NCI-H1694 (cell line): ENCODE data around the gene FASTKD2.

Experiments
- DNase-seq: peaks from one replicate; lab custom pipeline; 2025; lab: John Stamatoyannopoulos, UW

FASTKD2 gene

GRCh38 chr2:206765242-206766056, at the start of gene FASTKD2, which contains the start of gene MDH1B:
Gene FASTKD2, plus strand, starts transcription at chr2:206765606. Its CDS starts 1,088 bp downstream, at chr2:206766694.
Gene MDH1B, minus strand, starts transcription at chr2:206765328. Its CDS starts 57 bp downstream, at chr2:206765271.
- peak; percentile 75 for DNase-seq

GRCh38 chr2:206716623-206717022, 48.8 kb upstream of the FASTKD2 start:
- peak; percentile 87 for DNase-seq

DNA sequence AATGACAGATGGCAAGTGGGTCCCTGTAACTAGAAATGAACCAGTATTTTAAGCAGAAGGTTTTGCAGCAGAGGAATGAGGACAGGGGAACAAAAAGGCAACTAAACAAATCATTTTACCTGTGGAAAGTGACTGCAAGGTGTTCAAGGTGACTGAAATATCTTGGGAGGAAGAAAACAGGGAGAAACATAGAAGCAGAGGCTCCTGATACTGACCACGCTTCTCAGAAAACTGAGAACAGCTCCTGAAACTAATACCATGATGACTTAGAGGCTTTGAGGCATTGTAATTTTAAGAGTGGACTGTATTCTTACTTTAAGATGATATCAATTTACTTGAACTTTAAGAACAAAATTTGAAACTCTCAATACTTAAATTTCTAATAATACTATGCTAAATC, 47.1 kb upstream of the FASTKD2 start, which contains the start of gene DYTN:
Gene DYTN, minus strand, starts transcription at position 101 of the 400 bp plus-strand sequence. CDS start 117 bp downstream, outside the sequence.
- DNase-seq, result no peak

- DNase-seq, result no peak
Observed at GRCh38 chr2:206721256-206721920, 44.0 kb upstream of the FASTKD2 start.

DNA sequence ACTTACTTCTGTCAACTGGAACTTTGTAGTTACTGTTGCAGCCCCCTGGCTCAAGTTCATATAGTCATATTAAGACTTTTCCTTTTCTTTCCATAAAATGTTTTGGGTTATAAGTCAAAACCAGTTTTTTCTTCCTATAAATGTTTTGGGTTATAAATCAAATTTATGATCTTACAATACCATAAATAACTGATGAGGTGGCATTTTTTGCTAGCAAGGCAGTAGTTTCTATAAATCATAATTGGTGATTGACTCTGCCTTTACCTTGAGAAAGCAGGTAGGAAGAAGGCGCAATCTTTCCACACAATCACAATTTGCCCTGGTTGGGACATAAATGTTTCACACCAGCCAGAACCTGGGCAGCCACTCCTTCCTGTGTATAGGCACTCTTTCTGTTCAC, 42.1 kb upstream of the FASTKD2 start:
- no peak for DNase-seq

- no peak for DNase-seq
Observed at GRCh38 chr2:206727287-206727686, 38.1 kb upstream of the FASTKD2 start.

DNA sequence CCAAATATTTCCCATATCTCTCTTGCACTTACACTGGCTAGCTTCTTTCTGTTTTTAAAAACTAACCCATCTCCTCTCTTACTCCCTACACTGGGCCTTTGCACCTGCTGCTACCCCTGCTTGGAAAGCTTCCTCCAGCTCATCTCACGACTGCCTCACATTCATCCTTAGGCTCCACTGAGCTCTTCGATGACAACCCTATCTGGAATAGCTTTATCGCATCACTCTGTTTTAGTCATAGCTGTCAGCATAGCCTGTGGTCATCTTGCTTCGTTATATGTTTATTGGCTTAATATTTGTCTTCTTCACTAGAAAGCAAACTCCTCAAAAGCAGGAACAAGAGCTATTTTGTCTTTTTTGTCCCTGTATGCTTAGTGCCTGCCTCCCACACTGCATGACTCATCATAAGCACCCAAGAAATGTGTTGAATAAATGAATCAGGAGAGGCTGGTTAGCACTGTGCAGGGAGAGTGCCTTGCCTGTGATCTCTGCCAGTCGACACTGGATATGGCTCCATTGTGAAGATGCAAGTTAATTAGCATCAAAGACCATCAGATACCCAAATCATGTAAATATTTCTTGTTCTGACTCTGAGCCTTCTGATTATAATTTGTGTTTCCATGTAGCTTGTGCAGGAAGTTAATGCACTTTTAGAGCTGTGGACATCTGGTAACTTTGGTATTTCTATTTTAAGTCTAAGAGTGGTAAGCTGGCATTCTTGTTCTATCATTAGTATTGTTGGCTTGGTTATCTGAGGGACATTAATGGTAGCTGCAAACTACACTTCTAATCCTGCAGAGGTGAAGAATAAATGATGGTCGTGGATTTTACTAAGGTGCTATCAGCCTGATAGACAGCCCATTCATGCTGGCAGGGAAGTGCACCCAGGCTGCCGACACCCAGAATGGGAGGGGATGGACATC, 36.9 kb upstream of the FASTKD2 start:
- DNase-seq, result no peak

GRCh38 chr2:206733341-206733740, 32.1 kb upstream of the FASTKD2 start:
- DNase-seq, result no peak

DNA sequence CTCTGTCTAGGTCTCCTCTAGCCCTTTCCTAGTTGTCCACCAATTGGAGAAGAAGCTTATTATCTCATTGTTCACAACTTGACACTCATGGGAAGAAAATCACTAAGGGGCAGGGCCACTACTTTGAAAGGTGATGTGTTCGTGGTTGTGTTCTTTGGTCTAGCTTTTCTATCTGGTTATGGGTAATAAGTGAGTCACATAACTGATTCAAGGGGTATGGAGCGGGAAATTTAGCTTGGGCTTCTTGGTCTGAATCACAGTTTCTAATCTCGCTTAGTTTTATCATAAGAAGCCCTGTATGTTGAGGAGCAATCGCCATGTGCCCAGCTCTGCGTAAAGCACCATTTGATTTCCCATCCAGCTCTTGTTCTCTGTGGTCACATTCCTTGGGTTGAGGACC, 28.5 kb upstream of the FASTKD2 start:
- DNase-seq, result no peak

GRCh38 chr2:206739271-206739670, 26.1 kb upstream of the FASTKD2 start:
- no peak for DNase-seq

GRCh38 chr2:206740800-206741199, 24.6 kb upstream of the FASTKD2 start:
- DNase-seq, result no peak

- no peak for DNase-seq
Observed at GRCh38 chr2:206756816-206757215, 8.6 kb upstream of the FASTKD2 start.

DNA sequence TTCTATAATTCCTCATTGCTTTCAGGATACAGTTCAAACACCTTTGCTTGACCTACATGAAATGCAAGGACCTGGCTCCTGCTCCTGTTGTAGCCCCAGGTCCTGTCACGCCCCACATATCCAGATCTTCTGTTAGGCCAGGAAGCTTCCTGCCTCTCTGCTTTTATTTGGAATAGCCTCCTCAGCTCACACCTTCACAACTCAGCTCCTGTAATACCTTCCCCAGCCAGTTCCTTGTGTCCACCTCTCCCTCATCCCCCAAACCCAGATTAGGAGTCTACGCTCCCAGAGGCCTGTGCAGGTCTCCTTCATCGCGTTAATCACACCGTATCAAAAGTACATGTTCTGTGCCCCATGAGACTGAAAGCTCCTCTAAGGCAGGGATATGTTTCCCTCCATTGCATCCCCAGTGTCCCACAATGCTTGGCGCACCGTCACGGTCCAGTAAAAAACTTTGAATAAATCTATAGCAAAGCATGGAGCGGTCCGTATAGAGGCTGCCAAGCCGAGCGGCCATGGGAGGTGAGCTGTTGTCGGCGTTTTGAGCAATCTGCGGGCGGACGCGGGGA, 649 bp upstream of the FASTKD2 start:
- no peak for DNase-seq

DNA sequence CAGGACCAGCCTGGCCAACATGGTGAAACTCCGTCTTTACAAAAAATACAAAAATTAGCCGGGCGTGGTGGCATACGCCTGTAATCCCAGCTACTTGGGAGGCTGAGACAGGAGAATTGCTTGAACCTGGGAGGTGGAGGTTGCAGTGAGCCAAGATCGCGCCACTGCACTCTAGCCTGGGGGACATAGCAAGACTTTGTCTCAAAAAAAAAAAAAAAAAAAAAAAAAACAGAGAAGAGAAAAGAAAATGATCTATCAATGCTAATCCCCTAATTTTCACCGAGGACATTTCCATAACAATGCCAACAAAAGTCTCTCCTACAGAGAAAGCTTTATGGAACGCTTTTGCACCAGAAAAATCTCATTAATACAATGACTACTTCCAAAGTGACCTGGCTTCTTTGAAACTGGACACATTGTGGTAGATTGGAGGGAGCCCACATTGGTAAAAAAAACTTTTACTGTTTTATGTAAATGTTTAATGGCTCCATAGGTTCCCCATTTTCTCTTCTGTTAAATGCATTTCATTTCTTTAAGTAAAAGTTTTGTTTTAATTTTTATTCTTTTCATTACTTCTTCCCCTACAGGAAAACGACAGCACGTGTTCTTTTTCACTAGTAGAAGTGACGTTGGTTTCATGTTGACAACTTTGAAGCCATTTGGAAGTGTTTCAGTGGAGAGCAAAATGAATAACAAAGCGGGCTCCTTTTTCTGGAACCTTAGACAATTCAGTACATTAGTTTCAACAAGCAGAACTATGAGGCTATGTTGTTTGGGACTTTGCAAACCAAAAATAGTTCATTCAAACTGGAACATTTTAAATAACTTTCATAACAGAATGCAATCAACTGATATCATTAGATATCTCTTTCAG, 888 bp downstream of the FASTKD2 start:
- no peak for DNase-seq

DNA sequence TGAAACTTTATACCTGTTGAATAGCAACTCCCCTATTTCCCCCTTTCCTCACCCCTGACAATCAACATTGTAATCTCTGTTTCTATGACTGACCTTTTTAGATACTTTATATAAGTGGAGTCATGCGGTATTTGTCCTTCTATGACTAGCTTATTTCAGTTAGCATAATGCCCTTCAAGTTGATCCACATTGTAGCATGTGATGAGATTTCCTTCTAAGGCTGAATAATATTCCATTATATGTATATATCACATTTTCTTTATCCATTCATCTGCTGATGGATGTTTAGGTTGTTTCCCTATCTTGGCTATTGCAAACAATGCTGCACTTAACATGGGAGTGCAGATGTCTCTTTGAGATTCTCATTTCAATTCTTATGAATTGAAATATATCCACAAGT, 9.5 kb downstream of the FASTKD2 start:
- no peak for DNase-seq

DNA sequence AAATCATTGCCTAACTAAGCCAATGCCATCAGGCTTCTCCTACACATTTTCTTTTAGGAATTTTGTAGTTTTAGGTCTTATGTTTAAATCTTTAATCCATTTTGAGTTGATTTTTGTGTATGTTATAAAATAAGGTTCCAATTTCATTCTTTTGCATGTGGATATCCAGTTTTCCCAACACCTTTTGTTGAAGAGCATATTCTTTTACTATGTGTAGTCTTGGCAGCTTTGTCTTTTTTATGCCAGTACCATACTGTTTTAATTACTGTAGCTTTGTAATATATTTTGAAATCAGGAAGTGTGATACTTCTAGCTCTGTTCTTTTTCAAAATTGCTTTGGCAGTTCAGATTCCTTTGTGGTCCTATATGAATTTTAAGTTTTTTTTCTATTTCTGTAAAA, 11.0 kb downstream of the FASTKD2 start:
- DNase-seq, result no peak

- no peak for DNase-seq
Observed at GRCh38 chr2:206780671-206781070, 15.3 kb downstream of the FASTKD2 start.

GRCh38 chr2:206783718-206784117, 18.3 kb downstream of the FASTKD2 start:
- DNase-seq, result no peak

- DNase-seq, result no peak
Observed at GRCh38 chr2:206784559-206785353, 19.4 kb downstream of the FASTKD2 start.
